ENCODE measurements around the gene KCNAB2.

DNA sequence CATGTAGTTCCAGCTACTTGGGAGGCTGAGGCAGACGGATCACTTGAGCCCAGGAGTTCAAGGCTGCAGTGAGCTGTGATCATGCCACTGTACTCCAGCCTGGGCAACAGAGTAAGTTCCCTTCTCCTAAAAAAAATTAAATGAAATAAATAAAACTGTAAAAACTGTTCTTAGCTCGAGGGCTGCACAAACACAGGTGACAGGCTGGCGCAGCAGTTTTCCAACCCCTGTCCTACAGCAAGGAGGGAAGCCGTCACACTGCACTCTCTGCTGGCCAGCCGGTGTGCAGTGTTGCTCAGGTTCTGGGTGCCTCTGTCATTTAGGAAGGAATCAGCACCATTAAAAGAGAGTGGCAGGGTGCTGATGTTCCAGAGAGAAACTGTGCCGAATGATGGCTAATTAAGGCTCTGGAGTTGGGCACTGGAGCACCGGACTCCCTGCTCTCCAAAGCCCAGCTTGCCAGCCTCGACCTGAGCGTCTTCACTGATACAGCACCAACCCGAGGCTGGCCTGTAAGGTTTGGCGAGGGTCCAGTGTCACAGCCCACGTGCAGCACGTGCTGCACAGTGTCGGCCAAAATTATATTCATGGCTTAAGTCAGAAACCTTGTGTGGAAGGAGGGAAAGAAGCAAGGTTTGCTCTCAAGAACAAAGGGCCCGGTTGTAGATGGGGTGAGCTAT lies 26.4 kb upstream of the KCNAB2 start:
- TF ChIP-seq, protein P1, sequence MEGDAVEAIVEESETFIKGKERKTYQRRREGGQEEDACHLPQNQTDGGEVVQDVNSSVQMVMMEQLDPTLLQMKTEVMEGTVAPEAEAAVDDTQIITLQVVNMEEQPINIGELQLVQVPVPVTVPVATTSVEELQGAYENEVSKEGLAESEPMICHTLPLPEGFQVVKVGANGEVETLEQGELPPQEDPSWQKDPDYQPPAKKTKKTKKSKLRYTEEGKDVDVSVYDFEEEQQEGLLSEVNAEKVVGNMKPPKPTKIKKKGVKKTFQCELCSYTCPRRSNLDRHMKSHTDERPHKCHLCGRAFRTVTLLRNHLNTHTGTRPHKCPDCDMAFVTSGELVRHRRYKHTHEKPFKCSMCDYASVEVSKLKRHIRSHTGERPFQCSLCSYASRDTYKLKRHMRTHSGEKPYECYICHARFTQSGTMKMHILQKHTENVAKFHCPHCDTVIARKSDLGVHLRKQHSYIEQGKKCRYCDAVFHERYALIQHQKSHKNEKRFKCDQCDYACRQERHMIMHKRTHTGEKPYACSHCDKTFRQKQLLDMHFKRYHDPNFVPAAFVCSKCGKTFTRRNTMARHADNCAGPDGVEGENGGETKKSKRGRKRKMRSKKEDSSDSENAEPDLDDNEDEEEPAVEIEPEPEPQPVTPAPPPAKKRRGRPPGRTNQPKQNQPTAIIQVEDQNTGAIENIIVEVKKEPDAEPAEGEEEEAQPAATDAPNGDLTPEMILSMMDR (IDR thresholded peaks at IDR 0.05): no peak
- no peak for TF ChIP-seq EZH2 (IDR thresholded peaks at IDR 0.05; ENCODE audit: borderline replicate concordance, insufficient read depth, low read depth, low read length, poor library complexity, severe bottlenecking)
